GM12892 (cell line): ENCODE results near the gene PRTG.
"Not testable (repeated sequence)": the region's sequence is repeated elsewhere in the genome, so short reads cannot be mapped to it uniquely, and the experiment has no call there.

ENCODE experiments used
- POLR2A ChIP-seq: IDR thresholded peaks from 2 replicates; pipeline ENCODE4 v1.6.1; 2011; ENCODE audit warnings: low read depth, low read length, control low read depth
- POLR2AphosphoS5 ChIP-seq: IDR thresholded peaks from 2 replicates; pipeline ENCODE4 v1.6.1; 2011; ENCODE audit warnings: low read depth, low read length, control low read depth
- TAF1 ChIP-seq: IDR thresholded peaks from 2 replicates; pipeline ENCODE4 v1.6.1; 2011; ENCODE audit warnings: low read depth, mild to moderate bottlenecking, control low read depth, low read length, borderline replicate concordance

DNA sequence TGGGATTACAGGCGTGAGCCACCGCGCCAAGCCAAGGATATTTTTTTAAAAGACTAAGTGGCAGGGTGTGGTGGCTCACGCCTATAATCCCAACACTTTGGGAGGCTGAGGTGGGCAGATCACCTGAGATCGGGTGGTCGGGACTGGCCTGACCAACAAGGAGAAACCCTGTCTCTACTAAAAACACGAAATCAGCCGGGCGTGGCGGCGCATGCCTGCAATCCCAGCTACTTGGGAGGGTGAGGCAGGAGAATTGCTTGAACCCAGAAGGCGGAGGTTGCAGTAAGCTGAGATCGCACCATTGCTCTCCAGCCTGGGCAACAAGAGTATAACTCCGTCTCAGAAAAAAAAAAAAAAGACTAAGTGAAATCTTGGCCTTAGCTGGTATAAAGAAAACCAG is 49.8 kb downstream of the PRTG start:
- not testable (repeated sequence) for TF ChIP-seq POLR2AphosphoS5, POLR2A, TAF1
